ENCODE data around the gene LRRC26.

Gene LRRC26

GRCh38 chr9:137168573-137168903, 1.3 kb downstream of the LRRC26 start:
- DNase-seq (ENCODE audit: extremely low read depth, low read depth), result no peak
- H3K4me3 ChIP-seq (replicated peaks; ENCODE audit: low read depth, low read length), result no peak overlapping the region
- TF ChIP-seq CTCF (IDR thresholded peaks at IDR 0.05; ENCODE audit: low read depth, low read length, missing control alignments), result no peak

- DNase-seq (ENCODE audit: extremely low read depth, low read depth), result no peak
- no peak overlapping the region for H3K4me3 ChIP-seq (replicated peaks; ENCODE audit: low read depth, low read length)
- no peak for TF ChIP-seq CTCF (IDR thresholded peaks at IDR 0.05; ENCODE audit: low read depth, low read length, missing control alignments)
These were observed 1.9 kb downstream of the LRRC26 start for GRCh38 chr9:137167747-137168572.

GRCh38 chr9:137167277-137167746, 2.5 kb downstream of the LRRC26 start:
- no peak for DNase-seq (ENCODE audit: extremely low read depth, low read depth)
- no peak overlapping the region for H3K4me3 ChIP-seq (replicated peaks; ENCODE audit: low read depth, low read length)
- no peak for TF ChIP-seq CTCF (IDR thresholded peaks at IDR 0.05; ENCODE audit: low read depth, low read length, missing control alignments)

- no peak for DNase-seq (ENCODE audit: extremely low read depth, low read depth)
- TF ChIP-seq CTCF (IDR thresholded peaks at IDR 0.05; ENCODE audit: low read depth, low read length, missing control alignments), result no peak
- H3K4me3 ChIP-seq (replicated peaks; ENCODE audit: low read depth, low read length), result no peak overlapping the region
These were observed 3.2 kb downstream of the LRRC26 start for GRCh38 chr9:137166380-137167229.

GRCh38 chr9:137165250-137165836, 4.5 kb downstream of the LRRC26 start:
- no peak for DNase-seq (ENCODE audit: extremely low read depth, low read depth)
- TF ChIP-seq CTCF (IDR thresholded peaks at IDR 0.05; ENCODE audit: low read depth, low read length, missing control alignments), result no peak
- no peak overlapping the region for H3K4me3 ChIP-seq (replicated peaks; ENCODE audit: low read depth, low read length)

GRCh38 chr9:137164370-137165249, 5.2 kb downstream of the LRRC26 start:
- H3K4me3 ChIP-seq (replicated peaks; ENCODE audit: low read depth, low read length), result no peak overlapping the region
- no peak for TF ChIP-seq CTCF (IDR thresholded peaks at IDR 0.05; ENCODE audit: low read depth, low read length, missing control alignments)
- DNase-seq (ENCODE audit: extremely low read depth, low read depth), result no peak
